ENCODE measurements around the gene RIT2.

DNA sequence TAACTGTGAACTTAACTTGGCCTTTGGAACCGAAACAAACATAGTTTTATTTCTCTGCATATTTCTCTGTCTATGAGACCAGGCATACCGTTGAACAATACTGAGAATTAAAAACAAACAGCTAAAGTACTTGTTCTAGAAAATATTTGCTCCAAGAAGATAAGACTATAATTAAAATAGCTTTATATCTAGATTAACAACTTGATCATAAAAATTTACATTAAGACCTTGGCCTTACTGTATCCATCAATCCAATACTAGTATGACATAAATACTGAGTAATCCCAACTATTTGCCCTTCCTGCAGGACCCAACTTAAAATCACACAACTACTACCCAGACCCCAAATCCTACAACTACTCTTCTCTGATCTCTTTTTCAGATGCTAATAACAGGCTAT is 260.9 kb downstream of the RIT2 start:
- TF ChIP-seq EZH2phosphoT487 (IDR thresholded peaks at IDR 0.05; ENCODE audit: low read depth), result no peak
- TF ChIP-seq, protein P1, sequence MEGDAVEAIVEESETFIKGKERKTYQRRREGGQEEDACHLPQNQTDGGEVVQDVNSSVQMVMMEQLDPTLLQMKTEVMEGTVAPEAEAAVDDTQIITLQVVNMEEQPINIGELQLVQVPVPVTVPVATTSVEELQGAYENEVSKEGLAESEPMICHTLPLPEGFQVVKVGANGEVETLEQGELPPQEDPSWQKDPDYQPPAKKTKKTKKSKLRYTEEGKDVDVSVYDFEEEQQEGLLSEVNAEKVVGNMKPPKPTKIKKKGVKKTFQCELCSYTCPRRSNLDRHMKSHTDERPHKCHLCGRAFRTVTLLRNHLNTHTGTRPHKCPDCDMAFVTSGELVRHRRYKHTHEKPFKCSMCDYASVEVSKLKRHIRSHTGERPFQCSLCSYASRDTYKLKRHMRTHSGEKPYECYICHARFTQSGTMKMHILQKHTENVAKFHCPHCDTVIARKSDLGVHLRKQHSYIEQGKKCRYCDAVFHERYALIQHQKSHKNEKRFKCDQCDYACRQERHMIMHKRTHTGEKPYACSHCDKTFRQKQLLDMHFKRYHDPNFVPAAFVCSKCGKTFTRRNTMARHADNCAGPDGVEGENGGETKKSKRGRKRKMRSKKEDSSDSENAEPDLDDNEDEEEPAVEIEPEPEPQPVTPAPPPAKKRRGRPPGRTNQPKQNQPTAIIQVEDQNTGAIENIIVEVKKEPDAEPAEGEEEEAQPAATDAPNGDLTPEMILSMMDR (IDR thresholded peaks at IDR 0.05; ENCODE audit: low read depth, low read length), result no peak

Data from OCI-LY3 (cell line).